Measurements from ENCODE around the gene NLRC5.

The NLRC5 gene

GRCh38 chr16:57126411-57126810 lies 137.1 kb downstream of the NLRC5 start:
- no peak for DNase-seq (ENCODE audit: low read depth)

- no peak for DNase-seq (ENCODE audit: low read depth)
Observed at GRCh38 chr16:57127037-57127763, 137.8 kb downstream of the NLRC5 start.

GRCh38 chr16:57127836-57128235 lies 138.5 kb downstream of the NLRC5 start:
- DNase-seq (ENCODE audit: low read depth): no peak

- DNase-seq (ENCODE audit: low read depth): no peak
Observed at GRCh38 chr16:57128771-57129389, 139.5 kb downstream of the NLRC5 start.

- no peak for DNase-seq (ENCODE audit: low read depth)
Observed at GRCh38 chr16:57130950-57131321, 141.6 kb downstream of the NLRC5 start.

- no peak for DNase-seq (ENCODE audit: low read depth)
Observed at GRCh38 chr16:57131351-57131970, 142.1 kb downstream of the NLRC5 start.

- no peak for DNase-seq (ENCODE audit: low read depth)
Observed at GRCh38 chr16:57132470-57132869, 143.1 kb downstream of the NLRC5 start.

GRCh38 chr16:57133031-57133430 lies 143.7 kb downstream of the NLRC5 start:
- DNase-seq (ENCODE audit: low read depth): no peak
